Sigmoid colon (tissue), 4 donors: ENCODE data around the gene FAM3B.

Experiments used
- CTCF ChIP-seq, 4 experiments: fragments of 450-650 bp in 3 of 4; fragments of 200-600 bp in 1 of 4; IDR thresholded peaks; one replicate each; pipeline ENCODE4 v1.5.1; 2016 to 2019; ENCODE audit warnings: antibody characterized with exemption in 4 of 4, mild to moderate bottlenecking in 3 of 4, moderate library complexity in 2 of 4
- POLR2AphosphoS5 ChIP-seq, 4 donors: sonication (generic); formaldehyde crosslinking; IDR thresholded peaks; one replicate each; pipeline ENCODE4 v1.6.1; 2017; ENCODE audit warnings: antibody characterized with exemption in 4 of 4

GRCh38 chr21:41321908-41322495 lies 5.4 kb downstream of the FAM3B start:
- TF ChIP-seq CTCF (IDR thresholded peaks at IDR 0.05) (no peak), POLR2AphosphoS5 (IDR thresholded peaks at IDR 0.05) (no peak)
